Measurements from ENCODE around the gene ARRDC3.

DNA sequence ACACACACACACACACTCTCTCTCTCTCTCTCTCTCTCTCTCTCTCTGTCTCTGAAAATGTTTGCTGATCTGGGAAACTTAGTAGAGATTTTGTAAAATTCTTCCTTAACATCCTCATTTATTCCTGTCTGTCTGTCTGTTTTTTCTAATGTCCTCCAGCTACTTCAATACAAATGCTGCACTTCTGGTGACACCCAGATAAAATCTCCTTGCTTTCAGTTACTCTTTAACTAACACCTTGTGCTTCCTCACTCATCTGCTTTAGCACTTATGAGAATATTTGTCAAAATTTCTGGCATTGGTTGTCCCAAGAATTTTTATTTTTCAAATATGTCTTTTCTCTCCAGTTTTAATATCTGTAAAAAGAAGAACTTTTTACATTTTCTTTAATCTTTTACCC, 35.0 kb upstream of the ARRDC3 start:
- TF ChIP-seq, protein P1, sequence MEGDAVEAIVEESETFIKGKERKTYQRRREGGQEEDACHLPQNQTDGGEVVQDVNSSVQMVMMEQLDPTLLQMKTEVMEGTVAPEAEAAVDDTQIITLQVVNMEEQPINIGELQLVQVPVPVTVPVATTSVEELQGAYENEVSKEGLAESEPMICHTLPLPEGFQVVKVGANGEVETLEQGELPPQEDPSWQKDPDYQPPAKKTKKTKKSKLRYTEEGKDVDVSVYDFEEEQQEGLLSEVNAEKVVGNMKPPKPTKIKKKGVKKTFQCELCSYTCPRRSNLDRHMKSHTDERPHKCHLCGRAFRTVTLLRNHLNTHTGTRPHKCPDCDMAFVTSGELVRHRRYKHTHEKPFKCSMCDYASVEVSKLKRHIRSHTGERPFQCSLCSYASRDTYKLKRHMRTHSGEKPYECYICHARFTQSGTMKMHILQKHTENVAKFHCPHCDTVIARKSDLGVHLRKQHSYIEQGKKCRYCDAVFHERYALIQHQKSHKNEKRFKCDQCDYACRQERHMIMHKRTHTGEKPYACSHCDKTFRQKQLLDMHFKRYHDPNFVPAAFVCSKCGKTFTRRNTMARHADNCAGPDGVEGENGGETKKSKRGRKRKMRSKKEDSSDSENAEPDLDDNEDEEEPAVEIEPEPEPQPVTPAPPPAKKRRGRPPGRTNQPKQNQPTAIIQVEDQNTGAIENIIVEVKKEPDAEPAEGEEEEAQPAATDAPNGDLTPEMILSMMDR (tag by site-specific recombination; IDR thresholded peaks at IDR 0.05): no peak
- TF ChIP-seq, protein P2, sequence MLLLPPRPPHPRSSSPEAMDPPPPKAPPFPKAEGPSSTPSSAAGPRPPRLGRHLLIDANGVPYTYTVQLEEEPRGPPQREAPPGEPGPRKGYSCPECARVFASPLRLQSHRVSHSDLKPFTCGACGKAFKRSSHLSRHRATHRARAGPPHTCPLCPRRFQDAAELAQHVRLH (tag by site-specific recombination; IDR thresholded peaks at IDR 0.05): no peak
- TF ChIP-seq ZNF248 (tag by site-specific recombination; IDR thresholded peaks at IDR 0.05) (no peak), SP2 (tag by site-specific recombination; IDR thresholded peaks at IDR 0.05) (no peak), HOXD13 (CRISPR knock-in tag; IDR thresholded peaks at IDR 0.05; ENCODE audit: borderline replicate concordance) (no peak), ZNF140 (tag by site-specific recombination; IDR thresholded peaks at IDR 0.05) (no peak), ZNF292 (tag by site-specific recombination; IDR thresholded peaks at IDR 0.05; ENCODE audit: borderline replicate concordance, low read depth) (no peak), ZNF585B (tag by site-specific recombination; IDR thresholded peaks at IDR 0.05) (no peak)
- TF ChIP-seq, protein P3, sequence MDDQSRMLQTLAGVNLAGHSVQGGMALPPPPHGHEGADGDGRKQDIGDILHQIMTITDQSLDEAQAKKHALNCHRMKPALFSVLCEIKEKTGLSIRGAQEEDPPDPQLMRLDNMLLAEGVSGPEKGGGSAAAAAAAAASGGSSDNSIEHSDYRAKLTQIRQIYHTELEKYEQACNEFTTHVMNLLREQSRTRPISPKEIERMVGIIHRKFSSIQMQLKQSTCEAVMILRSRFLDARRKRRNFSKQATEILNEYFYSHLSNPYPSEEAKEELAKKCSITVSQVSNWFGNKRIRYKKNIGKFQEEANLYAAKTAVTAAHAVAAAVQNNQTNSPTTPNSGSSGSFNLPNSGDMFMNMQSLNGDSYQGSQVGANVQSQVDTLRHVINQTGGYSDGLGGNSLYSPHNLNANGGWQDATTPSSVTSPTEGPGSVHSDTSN (CRISPR knock-in tag; IDR thresholded peaks at IDR 0.05): no peak
- TF ChIP-seq, protein P4, sequence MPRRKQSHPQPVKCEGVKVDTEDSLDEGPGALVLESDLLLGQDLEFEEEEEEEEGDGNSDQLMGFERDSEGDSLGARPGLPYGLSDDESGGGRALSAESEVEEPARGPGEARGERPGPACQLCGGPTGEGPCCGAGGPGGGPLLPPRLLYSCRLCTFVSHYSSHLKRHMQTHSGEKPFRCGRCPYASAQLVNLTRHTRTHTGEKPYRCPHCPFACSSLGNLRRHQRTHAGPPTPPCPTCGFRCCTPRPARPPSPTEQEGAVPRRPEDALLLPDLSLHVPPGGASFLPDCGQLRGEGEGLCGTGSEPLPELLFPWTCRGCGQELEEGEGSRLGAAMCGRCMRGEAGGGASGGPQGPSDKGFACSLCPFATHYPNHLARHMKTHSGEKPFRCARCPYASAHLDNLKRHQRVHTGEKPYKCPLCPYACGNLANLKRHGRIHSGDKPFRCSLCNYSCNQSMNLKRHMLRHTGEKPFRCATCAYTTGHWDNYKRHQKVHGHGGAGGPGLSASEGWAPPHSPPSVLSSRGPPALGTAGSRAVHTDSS (tag by site-specific recombination; IDR thresholded peaks at IDR 0.05): no peak

All from HEK293 (cell line).